ENCODE results near the gene PIK3R2.
"Not testable (repeated sequence)": the region's sequence is repeated elsewhere in the genome, so short reads cannot be mapped to it uniquely, and the experiment has no call there.

The PIK3R2 gene

DNA sequence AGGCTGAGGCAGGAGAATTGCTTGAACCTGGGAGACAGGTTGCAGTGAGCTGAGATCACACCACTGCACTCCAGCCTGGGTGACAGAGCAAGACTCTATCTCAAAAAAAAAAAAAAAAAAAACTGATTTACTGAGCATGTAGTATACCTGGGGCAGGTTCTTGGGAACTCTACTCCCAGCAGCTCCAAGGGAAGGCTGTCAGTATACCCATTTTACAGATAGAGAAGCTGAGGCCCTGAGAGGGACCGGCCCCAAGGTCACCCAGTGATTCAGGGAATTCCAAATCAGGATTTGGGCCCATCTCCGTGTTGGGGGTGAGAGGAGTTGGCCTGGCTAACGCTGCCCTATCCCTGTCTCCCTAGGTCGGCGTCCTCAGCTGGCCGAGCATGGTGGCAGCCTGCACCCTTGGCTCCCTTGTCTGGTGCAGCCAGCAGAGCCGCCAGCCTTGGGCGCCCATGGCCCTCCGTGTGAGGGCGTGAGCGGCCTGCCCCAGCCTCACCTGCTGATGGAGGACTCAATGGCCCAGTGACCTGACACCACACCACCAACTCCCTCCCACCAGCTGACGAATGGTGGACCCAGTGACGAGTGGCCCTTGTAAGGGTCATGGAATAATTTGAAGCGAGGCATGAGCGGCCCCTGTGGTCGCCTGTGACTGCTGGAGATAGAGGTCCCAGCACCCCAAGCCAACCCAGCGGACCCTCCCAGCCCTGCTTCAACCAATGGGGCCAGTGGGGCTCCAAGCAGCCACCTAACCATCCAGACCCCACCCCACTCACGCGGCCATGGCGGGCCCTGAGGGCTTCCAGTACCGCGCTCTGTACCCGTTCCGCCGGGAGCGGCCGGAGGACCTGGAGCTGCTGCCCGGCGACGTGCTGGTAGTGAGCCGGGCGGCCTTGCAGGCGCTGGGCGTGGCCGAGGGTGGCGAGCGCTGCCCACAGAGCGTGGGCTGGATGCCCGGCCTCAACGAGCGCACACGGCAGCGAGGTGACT lies 2.4 kb downstream of the PIK3R2 start:
- TF ChIP-seq, protein P1, sequence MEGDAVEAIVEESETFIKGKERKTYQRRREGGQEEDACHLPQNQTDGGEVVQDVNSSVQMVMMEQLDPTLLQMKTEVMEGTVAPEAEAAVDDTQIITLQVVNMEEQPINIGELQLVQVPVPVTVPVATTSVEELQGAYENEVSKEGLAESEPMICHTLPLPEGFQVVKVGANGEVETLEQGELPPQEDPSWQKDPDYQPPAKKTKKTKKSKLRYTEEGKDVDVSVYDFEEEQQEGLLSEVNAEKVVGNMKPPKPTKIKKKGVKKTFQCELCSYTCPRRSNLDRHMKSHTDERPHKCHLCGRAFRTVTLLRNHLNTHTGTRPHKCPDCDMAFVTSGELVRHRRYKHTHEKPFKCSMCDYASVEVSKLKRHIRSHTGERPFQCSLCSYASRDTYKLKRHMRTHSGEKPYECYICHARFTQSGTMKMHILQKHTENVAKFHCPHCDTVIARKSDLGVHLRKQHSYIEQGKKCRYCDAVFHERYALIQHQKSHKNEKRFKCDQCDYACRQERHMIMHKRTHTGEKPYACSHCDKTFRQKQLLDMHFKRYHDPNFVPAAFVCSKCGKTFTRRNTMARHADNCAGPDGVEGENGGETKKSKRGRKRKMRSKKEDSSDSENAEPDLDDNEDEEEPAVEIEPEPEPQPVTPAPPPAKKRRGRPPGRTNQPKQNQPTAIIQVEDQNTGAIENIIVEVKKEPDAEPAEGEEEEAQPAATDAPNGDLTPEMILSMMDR (IDR thresholded peaks at IDR 0.05): no peak
- TF ChIP-seq ZFX (IDR thresholded peaks at IDR 0.05; ENCODE audit: borderline replicate concordance): no peak
- 0 out of 2 replicates have a peak overlapping the region, but pooled peaks have one; percentile 13 for H3K27ac ChIP-seq

DNA sequence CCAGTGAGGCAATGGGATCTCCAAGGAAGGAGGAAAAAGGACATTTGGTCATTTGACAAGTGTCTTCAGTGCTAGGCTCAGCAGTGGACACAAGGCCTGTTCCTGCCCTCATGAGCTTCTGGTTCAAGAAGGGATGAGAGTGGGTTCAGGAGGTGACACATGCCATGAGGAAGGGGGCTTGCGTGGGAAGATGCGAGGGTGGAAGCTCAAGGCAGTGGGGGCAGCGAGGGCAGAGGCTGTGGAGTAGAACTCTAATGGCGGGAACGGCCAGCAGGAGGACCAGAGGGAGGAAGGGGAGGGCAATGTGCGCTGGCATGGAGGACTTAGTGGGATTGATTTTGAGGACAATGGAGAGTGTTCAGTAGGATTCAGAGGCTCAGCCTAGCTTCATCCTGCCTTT lies 3.3 kb downstream of the PIK3R2 start:
- TF ChIP-seq, protein P1 (IDR thresholded peaks at IDR 0.05): no peak
- TF ChIP-seq ZFX (IDR thresholded peaks at IDR 0.05; ENCODE audit: borderline replicate concordance): no peak
- H3K27ac ChIP-seq: no peak overlapping the region

DNA sequence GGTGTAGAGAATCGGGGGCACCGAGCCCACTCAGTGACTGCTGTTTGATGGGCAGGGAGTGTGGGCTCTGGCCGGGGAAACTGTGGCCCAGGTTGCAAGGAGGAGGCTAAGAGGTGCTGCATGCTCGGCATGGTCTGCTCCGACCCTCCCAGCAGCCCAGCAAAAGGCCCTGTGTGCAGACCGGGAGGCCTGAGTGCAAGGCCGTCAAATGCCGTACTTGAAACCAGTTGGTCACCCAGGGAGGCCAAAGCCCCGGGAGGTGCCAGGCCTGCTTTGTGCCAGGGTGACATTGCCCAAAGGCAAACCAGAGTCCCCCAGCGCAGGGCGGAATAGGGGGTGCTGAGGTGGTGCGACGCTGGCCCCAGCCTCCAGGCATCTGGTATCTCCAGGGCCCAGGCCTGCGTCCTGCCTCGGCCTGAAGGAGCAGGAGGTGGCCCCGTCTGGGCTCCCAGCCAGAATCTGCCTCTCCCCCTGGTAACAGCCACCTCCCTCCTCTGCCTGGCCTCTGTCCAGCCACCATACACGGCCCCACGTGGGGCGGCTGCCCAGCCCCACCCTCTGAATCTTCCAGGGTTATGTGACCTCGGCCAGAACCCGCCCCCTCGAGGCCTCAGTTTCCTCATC lies 4.0 kb downstream of the PIK3R2 start:
- TF ChIP-seq, protein P1 (IDR thresholded peaks at IDR 0.05): no peak
- no peak for TF ChIP-seq ZFX (IDR thresholded peaks at IDR 0.05; ENCODE audit: borderline replicate concordance)
- H3K27ac ChIP-seq: no peak overlapping the region

DNA sequence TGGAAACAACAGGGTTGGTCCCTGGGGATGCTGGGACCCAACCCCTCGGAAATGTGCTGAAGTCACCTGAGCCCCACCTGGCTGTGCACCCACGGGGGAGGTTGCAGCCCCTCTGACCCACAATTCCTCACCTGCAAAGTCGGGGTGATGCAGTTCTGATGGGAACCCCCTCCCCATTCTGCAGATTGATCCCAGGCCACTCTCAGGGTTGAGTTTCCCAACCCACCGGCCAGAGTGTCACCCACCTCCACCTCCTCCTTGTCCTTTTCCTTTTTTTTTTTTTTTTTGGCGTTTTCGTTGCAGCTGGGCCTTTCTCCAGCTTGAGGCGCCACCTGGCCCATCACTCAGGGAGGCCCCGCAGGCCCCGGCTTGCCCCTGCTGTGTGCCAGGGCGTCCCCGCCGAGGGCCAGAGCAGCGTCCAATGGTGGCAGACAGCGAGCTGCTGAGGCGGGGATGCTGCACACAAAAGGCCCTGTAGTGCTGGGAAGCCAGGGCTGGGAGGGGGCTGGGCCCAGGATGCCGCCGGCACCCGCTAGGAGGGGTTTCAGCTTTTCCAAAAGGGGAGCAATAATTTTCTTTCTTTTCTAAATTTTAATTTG lies 4.6 kb downstream of the PIK3R2 start:
- TF ChIP-seq, protein P1 (IDR thresholded peaks at IDR 0.05): no peak
- TF ChIP-seq ZFX (IDR thresholded peaks at IDR 0.05; ENCODE audit: borderline replicate concordance): no peak
- no peak overlapping the region for H3K27ac ChIP-seq

DNA sequence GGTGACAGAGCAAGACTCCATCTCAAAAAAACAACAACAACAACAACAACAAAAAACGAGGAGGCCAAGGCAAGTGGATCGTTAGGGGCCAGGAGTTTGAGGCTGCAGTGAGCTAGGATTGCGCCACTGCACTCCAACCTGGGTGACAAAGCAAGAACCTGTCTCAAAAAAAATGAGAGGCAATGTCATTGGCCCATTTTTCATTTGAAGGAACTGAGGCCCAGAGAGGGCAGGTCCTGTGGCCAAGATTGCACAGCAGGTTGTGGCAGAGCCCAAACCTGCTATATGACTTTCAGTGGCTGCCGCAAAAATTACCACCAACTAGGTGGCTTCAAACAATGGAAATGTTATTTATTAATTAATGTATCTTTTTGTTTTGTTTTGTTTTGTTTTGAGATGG lies 5.5 kb downstream of the PIK3R2 start:
- TF ChIP-seq ZFX (IDR thresholded peaks at IDR 0.05; ENCODE audit: borderline replicate concordance): no peak
- TF ChIP-seq, protein P1 (IDR thresholded peaks at IDR 0.05): no peak

DNA sequence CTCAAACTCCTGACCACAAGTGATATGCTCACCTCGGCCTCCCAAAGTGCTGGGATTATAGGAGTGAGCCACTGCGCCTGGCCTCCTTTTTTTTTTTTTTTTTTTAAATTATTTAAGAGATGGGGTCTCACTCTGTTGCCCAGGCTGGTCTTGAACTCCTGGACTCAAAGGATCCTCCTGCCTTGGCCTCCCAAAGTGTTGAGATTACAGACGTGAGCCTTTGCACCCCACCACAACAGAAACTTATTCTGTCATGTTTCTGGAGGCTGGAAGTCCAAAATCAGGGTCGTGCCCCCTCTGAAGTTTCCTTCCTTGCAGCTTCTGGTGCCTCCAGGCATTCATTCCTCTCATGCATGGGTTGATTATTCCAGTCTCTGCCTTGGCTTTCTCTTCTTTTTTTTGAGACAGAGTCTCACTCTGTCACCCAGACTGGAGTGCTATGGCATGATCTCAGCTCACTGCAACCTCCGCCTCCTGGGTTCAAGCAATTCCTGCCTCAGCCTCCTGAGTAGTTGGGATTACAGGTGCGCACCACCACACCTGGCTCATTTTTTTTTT lies 6.2 kb downstream of the PIK3R2 start:
- not testable (repeated sequence) for H3K27ac ChIP-seq

More for the DNA sequence above, 5.5 kb downstream of the PIK3R2 start:
- H3K27ac ChIP-seq: no peak overlapping the region

DNA sequence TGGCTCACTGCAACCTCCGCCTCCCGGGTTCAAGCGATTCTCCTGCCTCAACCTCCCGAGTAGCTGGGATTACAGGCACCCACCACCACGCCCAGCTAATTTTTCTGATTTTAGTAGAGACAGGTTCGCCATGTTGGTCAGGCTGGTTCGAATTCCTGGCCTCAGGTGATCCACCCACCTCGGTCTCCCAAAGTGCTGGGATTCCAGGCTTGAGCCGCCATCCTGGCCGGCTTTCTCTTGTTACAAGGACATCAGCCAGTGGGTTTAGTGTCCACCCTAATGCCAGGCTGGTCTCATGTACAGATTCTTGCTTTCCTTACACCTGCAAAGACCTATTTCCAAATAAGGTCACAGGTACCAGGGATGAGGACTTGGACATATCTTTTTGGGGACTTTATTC lies 6.8 kb downstream of the PIK3R2 start:
- no peak overlapping the region; the same call in 1 of the 2 replicates for H3K27ac ChIP-seq
- TF ChIP-seq, protein P1 (IDR thresholded peaks at IDR 0.05): no peak
- no peak for TF ChIP-seq ZFX (IDR thresholded peaks at IDR 0.05; ENCODE audit: borderline replicate concordance)

Data from 22Rv1 (cell line).